DOHH2 (cell line): Measurements from ENCODE around the gene TMEM94.

Source experiments
- H3F3A ChIP-seq: fragments of 200-600 bp; sonication (generic), shearing (Covaris generic); 2 replicates; pipeline ENCODE4 v1.6.0; 2016; ENCODE audit warnings: antibody characterized with exemption, mild to moderate bottlenecking; ENCODE audit not compliant: control insufficient read depth, insufficient read depth
- H3K27ac ChIP-seq: fragments of 200-600 bp; sonication (generic); 2 replicates; pipeline ENCODE4 v1.5.1; 2014; ENCODE audit warnings: low read depth, mild to moderate bottlenecking, low read length, moderate library complexity
- H3K27me3 ChIP-seq: fragments of 200-600 bp; sonication (generic); 2 replicates; pipeline ENCODE4 v1.6.1; 2014; ENCODE audit warnings: mild to moderate bottlenecking, low read length, mixed read lengths; ENCODE audit not compliant: control insufficient read depth
- H3K36me3 ChIP-seq: fragments of 200-600 bp; sonication (generic); 2 replicates; pipeline ENCODE4 v1.6.1; 2014; ENCODE audit warnings: mild to moderate bottlenecking, low read length, moderate library complexity, mixed read lengths; ENCODE audit not compliant: control insufficient read depth
- H3K4me1 ChIP-seq: fragments of 200-600 bp; sonication (generic); 2 replicates; pipeline ENCODE4 v1.6.1; 2014; ENCODE audit warnings: mild to moderate bottlenecking, low read length, mixed read lengths; ENCODE audit not compliant: control insufficient read depth
- H3K4me2 ChIP-seq: fragments of 200-600 bp; sonication (generic); 2 replicates; pipeline ENCODE4 v1.6.0; 2014; ENCODE audit warnings: mild to moderate bottlenecking, low read length, moderate library complexity
- H3K4me3 ChIP-seq: fragments of 200-600 bp; sonication (generic); 2 replicates; pipeline ENCODE4 v1.5.1; 2014; ENCODE audit warnings: mild to moderate bottlenecking, low read length, mixed read lengths
- H3K79me2 ChIP-seq: fragments of 200-600 bp; sonication (generic); 2 replicates; pipeline ENCODE4 v1.6.1; 2014; ENCODE audit warnings: mild to moderate bottlenecking, low read length, mixed read lengths; ENCODE audit not compliant: control insufficient read depth
- H3K9me2 ChIP-seq: fragments of 200-600 bp; sonication (generic); replicated peaks from 2 replicates; pipeline ENCODE4 v1.6.1; 2014; ENCODE audit warnings: mild to moderate bottlenecking, low read length, mixed read lengths; ENCODE audit not compliant: control insufficient read depth
- H3K9me3 ChIP-seq: fragments of 200-600 bp; sonication (generic); 2 replicates; pipeline ENCODE4 v1.6.1; 2014; ENCODE audit warnings: antibody characterized with exemption, low read length, mixed read lengths; ENCODE audit not compliant: control insufficient read depth, insufficient read depth
- H4K20me1 ChIP-seq: fragments of 200-600 bp; sonication (generic); 2 replicates; pipeline ENCODE4 v1.6.0; 2014; ENCODE audit warnings: low read depth, mild to moderate bottlenecking, antibody characterized with exemption, low read length, moderate library complexity; ENCODE audit not compliant: control insufficient read depth, insufficient read depth
- CTCF ChIP-seq: fragments of 200-600 bp; sonication (generic); IDR thresholded peaks from one replicate; pipeline ENCODE4 v1.5.1; 2014; ENCODE audit warnings: antibody characterized with exemption, mild to moderate bottlenecking, low read depth, low read length; ENCODE audit not compliant: poor library complexity, severe bottlenecking
- EZH2phosphoT487 ChIP-seq: fragments of 200-600 bp; sonication (generic); IDR thresholded peaks from 2 replicates; pipeline ENCODE4 v1.6.1; 2017; ENCODE audit warnings: borderline replicate concordance, mild to moderate bottlenecking, antibody characterized with exemption, low read length, moderate library complexity, mixed read lengths

TMEM94 gene

GRCh38 chr17:75456417-75457046, at the start of gene TMEM94:
Gene TMEM94 (plus strand): TSS chr17:75456635. CDS start chr17:75471906, 15,271 bp downstream.
- H3K4me1 ChIP-seq, result peaks cover 32% of the 10 kb centered on the region
- no peak for TF ChIP-seq EZH2phosphoT487
- TF ChIP-seq CTCF, result no peak

GRCh38 chr17:75407655-75408352, 48.6 kb upstream of the TMEM94 start:
- no peaks in the 10 kb centered on the region for H3K9me3 ChIP-seq
- TF ChIP-seq CTCF, result peak; percentile 28
- TF ChIP-seq EZH2phosphoT487, result no peak
- H3K9me2 ChIP-seq, result no peaks in the 10 kb centered on the region
- H4K20me1 ChIP-seq, result peaks cover 5% of the 10 kb centered on the region; the same call in 1 of the 2 replicates
- no peak overlapping the region for H3K27ac ChIP-seq
- no peak overlapping the region for H3K4me3 ChIP-seq
- H3F3A ChIP-seq, result peaks cover 12% of the 10 kb centered on the region
- no peaks in the 10 kb centered on the region for H3K27me3 ChIP-seq
- H3K4me2 ChIP-seq, result no peak overlapping the region
- H3K4me1 ChIP-seq, result peaks cover 40% of the 10 kb centered on the region
- peaks cover 9% of the 10 kb centered on the region for H3K36me3 ChIP-seq
- H3K79me2 ChIP-seq, result peaks cover 27% of the 10 kb centered on the region

More at GRCh38 chr17:75456417-75457046, at the start of gene TMEM94:
- peak within 1 kb of the TSS; percentile 99 for H3K4me3 ChIP-seq
- H4K20me1 ChIP-seq, result no peaks in the 10 kb centered on the region
- H3K9me2 ChIP-seq, result no peaks in the 10 kb centered on the region
- peaks cover 23% of the 10 kb centered on the region for H3K79me2 ChIP-seq
- H3K36me3 ChIP-seq, result peaks cover 4% of the 10 kb centered on the region; the same call in 1 of the 2 replicates
- H3K4me2 ChIP-seq, result peak within 1 kb of the TSS; percentile 81
- no peaks in the 10 kb centered on the region for H3K9me3 ChIP-seq
- peak within 1 kb of the TSS; percentile 25; the same call in 1 of the 2 replicates for H3K27ac ChIP-seq
- no peaks in the 10 kb centered on the region for H3K27me3 ChIP-seq
- H3F3A ChIP-seq, result no peaks in the 10 kb centered on the region

GRCh38 chr17:75410141-75410540, 46.3 kb upstream of the TMEM94 start:
- Histone ChIP-seq H3K4me3 (no peak overlapping the region), H3K27ac (no peak overlapping the region), H4K20me1 (no peaks in the 10 kb centered on the region), H3K36me3 (peaks cover 3% of the 10 kb centered on the region), H3F3A (peaks cover 6% of the 10 kb centered on the region; the same call in 1 of the 2 replicates), H3K9me3 (no peaks in the 10 kb centered on the region), H3K9me2 (no peaks in the 10 kb centered on the region), H3K27me3 (peaks cover 10% of the 10 kb centered on the region), H3K4me2 (no peak overlapping the region), H3K79me2 (peaks cover 4% of the 10 kb centered on the region), H3K4me1 (peaks cover 38% of the 10 kb centered on the region)
- TF ChIP-seq EZH2phosphoT487, result no peak
